HepG2 (cell line): ENCODE results near the gene NOTUM. TPM values are rescaled to one million over a fixed set of nuclear protein-coding genes. Genes with fewer than 3 reads are reported as not detected.

Experiments
- CEBPB ChIP-seq: IDR thresholded peaks from 2 replicates; pipeline ENCODE4 v1.6.1; 2011; ENCODE audit warnings: low read depth, low read length, improper control_type of control experiment, borderline replicate concordance
- DNMT3B ChIP-seq: conservative IDR thresholded peaks from 2 replicates; pipeline ENCODE4 v1.6.1; 2016; ENCODE audit warnings: missing biosample characterization, control low read depth
- FOXO1 ChIP-seq: sonication (generic); formaldehyde crosslinking; IDR thresholded peaks from 2 replicates; pipeline ENCODE4 v1.4.0; 2020; ENCODE audit warnings: missing genetic modification reagents
- KDM4B ChIP-seq: sonication (generic); formaldehyde crosslinking; IDR thresholded peaks from 2 replicates; pipeline ENCODE4 v1.4.0; 2020; ENCODE audit warnings: missing genetic modification reagents
- KDM6A ChIP-seq: IDR thresholded peaks from 2 replicates; pipeline ENCODE4 v1.6.1; 2016; ENCODE audit warnings: low read depth
- MAX ChIP-seq: IDR thresholded peaks from 2 replicates; pipeline ENCODE4 v1.6.1; 2012; ENCODE audit warnings: inconsistent platforms
- PCBP2 ChIP-seq: fragments of 200-400 bp; formaldehyde crosslinking; optimal IDR thresholded peaks from 2 replicates; pipeline ENCODE3; 2018; ENCODE audit warnings: low read length, low read depth; ENCODE audit not compliant: poor library complexity, severe bottlenecking
- PHB2 ChIP-seq: fragments of 450-650 bp; IDR thresholded peaks from 2 replicates; pipeline ENCODE4 v1.6.1; 2018; ENCODE audit not compliant: partially characterized antibody
- SUZ12 ChIP-seq: fragments of 150-350 bp; IDR thresholded peaks from 2 replicates; pipeline ENCODE4 v1.6.1; 2014; ENCODE audit warnings: low read depth, low read length
- TOPORS ChIP-seq: sonication (generic); formaldehyde crosslinking; IDR thresholded peaks from 2 replicates; pipeline ENCODE4 v1.8.0; 2023; ENCODE audit warnings: mild to moderate bottlenecking, missing genetic modification reagents
- ZBTB21 ChIP-seq: sonication (generic); formaldehyde crosslinking; IDR thresholded peaks from 2 replicates; pipeline ENCODE4 v1.4.0; 2020; ENCODE audit warnings: missing genetic modification reagents
- ZBTB7B ChIP-seq: sonication (generic); formaldehyde crosslinking; IDR thresholded peaks from 2 replicates; pipeline ENCODE4 v1.4.0; 2020; ENCODE audit warnings: missing genetic modification reagents
- ZMAT3 ChIP-seq: sonication (generic); formaldehyde crosslinking; conservative IDR thresholded peaks from 2 replicates; pipeline ENCODE4 v1.7.0; 2021; ENCODE audit warnings: missing genetic modification reagents
- ZNF10 ChIP-seq: sonication (generic); formaldehyde crosslinking; IDR thresholded peaks from 2 replicates; pipeline ENCODE4 v1.4.0; 2020; ENCODE audit warnings: mild to moderate bottlenecking, low read depth, missing genetic modification reagents, borderline replicate concordance
- ZNF484 ChIP-seq: sonication (generic); formaldehyde crosslinking; IDR thresholded peaks from 2 replicates; pipeline ENCODE4 v1.5.1; 2020; ENCODE audit warnings: mild to moderate bottlenecking, low read depth, missing genetic modification reagents, borderline replicate concordance
- ZNF549 ChIP-seq: sonication (generic); formaldehyde crosslinking; IDR thresholded peaks from 2 replicates; pipeline ENCODE4 v1.5.0; 2020; ENCODE audit warnings: missing genetic modification reagents
- ZNF564 ChIP-seq: sonication (generic); formaldehyde crosslinking; IDR thresholded peaks from 2 replicates; pipeline ENCODE4 v1.8.1; 2023; ENCODE audit warnings: mild to moderate bottlenecking, missing genetic modification reagents
- ZNF572 ChIP-seq: sonication (generic); formaldehyde crosslinking; IDR thresholded peaks from 2 replicates; pipeline ENCODE4 v1.5.1; 2020; ENCODE audit warnings: mild to moderate bottlenecking, missing genetic modification reagents
- ZNF674 ChIP-seq: sonication (generic); formaldehyde crosslinking; IDR thresholded peaks from 2 replicates; pipeline ENCODE4 v1.5.0; 2020; ENCODE audit warnings: low read depth, mild to moderate bottlenecking, missing genetic modification reagents
- ZNF740 ChIP-seq: sonication (generic); formaldehyde crosslinking; IDR thresholded peaks from 2 replicates; pipeline ENCODE4 v1.4.0; 2020; ENCODE audit warnings: missing genetic modification reagents
- ZSCAN31 ChIP-seq: sonication (generic); formaldehyde crosslinking; IDR thresholded peaks from 2 replicates; pipeline ENCODE4 v1.5.0; 2020; ENCODE audit warnings: low read depth, mild to moderate bottlenecking, missing genetic modification reagents
- polyA plus RNA-seq, 8 experiments: library from polyadenylated mRNA; depleted of rRNA in 3 of 8; stranded (reverse) in 7 of 8; unstranded in 1 of 8; fragments of >200 nt; fragmentation: Illumina TruSeq in 4 of 8; extraction: Trizol in 4 of 8; gene quantifications; 2 replicates each; pipeline versions ENCODE4 v1.2.1 to v1.2.3, GENCODE V29; 2011 to 2016; ENCODE audit warnings: low read depth in 4 of 8, missing spikeins in 1 of 8, mixed read lengths in 1 of 8; ENCODE audit not compliant: insufficient read depth in 1 of 8
- total RNA-seq, 5 experiments: library from RNA; depleted of rRNA; stranded (reverse); fragments of >200 nt; fragmentation: Illumina TruSeq; extraction: Trizol; gene quantifications; 2 replicates each; pipeline ENCODE4 v1.2.3, GENCODE V29; 2016; ENCODE audit warnings: low read depth in 1 of 5
- TF ChIP-seq, protein P1 (sequence below), 2 experiments: sonication (generic) in 1 of 2; formaldehyde crosslinking in 1 of 2; IDR thresholded peaks; 2 replicates each; pipeline versions ENCODE4 v1.6.1 to v1.9.0; 2014 to 2022; ENCODE audit warnings: antibody characterized with exemption in 1 of 2, borderline replicate concordance in 1 of 2, inconsistent platforms in 1 of 2, low read depth in 1 of 2, missing genetic modification reagents in 1 of 2

Gene NOTUM
- total and polyA plus RNA-seq, 2 of the 13 experiments (the other 11 are each of a cell fraction or from before 2014, with no cell fraction given), result 150 to 160 TPM

DNA sequence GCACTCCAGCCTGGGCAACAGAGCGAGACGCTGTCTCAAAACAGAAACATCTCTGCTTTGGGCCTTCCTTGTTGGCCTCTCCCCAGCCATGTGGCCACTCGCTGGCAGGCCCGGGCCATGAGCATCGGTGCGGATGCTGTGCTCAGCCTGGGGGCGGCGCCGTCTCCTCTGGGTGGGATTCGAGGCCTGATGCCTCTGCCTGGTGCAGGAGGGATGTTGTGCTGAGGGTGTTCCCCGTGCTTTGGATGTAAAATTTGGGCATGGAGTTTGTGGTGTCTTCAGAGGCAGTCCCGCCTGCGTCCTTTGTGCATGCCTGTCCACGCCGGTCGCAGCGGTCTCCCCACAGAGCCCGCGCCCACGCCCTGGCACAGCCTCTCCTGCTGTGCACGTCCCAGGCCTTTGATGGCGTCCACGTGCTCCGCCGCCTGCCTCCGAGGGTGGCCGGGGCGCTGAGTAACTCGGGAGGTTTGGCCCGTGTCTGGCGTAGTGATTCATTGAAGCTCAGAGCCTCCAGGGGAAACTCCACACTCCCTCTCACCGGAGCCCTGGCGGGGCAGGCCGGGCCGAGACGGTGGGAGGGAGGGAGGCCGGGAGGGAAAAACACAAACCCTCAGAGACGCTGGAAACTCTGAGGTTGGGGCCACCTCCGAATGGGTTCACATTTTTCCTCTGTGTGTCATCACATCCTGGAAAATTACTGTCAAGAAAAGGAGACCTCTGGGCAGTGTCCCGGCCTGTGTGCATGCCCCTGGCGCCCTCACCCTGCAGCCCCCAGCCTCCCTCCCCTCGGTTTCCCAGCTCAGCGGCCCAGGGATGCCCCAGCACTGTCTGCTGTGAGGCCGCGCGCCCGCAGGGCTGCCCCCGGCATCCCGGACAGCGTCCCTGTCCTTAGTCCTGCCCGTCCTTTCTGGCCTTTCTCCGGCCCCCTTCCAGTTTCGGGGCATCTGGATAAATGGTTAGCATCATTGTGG lies 42.7 kb upstream of the NOTUM start (continued):
- TF ChIP-seq, protein P1, sequence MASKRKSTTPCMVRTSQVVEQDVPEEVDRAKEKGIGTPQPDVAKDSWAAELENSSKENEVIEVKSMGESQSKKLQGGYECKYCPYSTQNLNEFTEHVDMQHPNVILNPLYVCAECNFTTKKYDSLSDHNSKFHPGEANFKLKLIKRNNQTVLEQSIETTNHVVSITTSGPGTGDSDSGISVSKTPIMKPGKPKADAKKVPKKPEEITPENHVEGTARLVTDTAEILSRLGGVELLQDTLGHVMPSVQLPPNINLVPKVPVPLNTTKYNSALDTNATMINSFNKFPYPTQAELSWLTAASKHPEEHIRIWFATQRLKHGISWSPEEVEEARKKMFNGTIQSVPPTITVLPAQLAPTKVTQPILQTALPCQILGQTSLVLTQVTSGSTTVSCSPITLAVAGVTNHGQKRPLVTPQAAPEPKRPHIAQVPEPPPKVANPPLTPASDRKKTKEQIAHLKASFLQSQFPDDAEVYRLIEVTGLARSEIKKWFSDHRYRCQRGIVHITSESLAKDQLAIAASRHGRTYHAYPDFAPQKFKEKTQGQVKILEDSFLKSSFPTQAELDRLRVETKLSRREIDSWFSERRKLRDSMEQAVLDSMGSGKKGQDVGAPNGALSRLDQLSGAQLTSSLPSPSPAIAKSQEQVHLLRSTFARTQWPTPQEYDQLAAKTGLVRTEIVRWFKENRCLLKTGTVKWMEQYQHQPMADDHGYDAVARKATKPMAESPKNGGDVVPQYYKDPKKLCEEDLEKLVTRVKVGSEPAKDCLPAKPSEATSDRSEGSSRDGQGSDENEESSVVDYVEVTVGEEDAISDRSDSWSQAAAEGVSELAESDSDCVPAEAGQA (IDR thresholded peaks at IDR 0.05; ENCODE audit: low read depth), result peak; percentile 76
- TF ChIP-seq, protein P1 (CRISPR knock-in tag; IDR thresholded peaks at IDR 0.05; ENCODE audit: borderline replicate concordance), result no peak; the same call in 1 of the 2 replicates
- TF ChIP-seq ZNF674 (CRISPR knock-in tag) (no peak), ZBTB7B (CRISPR knock-in tag) (peak; percentile 76), SUZ12 (no peak), DNMT3B (CRISPR knock-in tag) (peak; percentile 95; the same call in 1 of the 2 replicates), ZMAT3 (CRISPR knock-in tag) (peak; percentile 79; the same call in 1 of the 2 replicates), PCBP2 (no peak), ZNF564 (CRISPR knock-in tag) (0 out of 2 replicates have a peak, but pooled peaks have one; percentile 58), KDM6A (CRISPR knock-in tag) (no peak), TOPORS (CRISPR knock-in tag) (no peak; the same call in 1 of the 2 replicates), ZNF10 (no peak), ZNF572 (CRISPR knock-in tag) (no peak), PHB2 (no peak), CEBPB (no peak), ZNF484 (CRISPR knock-in tag) (no peak), ZNF549 (no peak), ZNF740 (CRISPR knock-in tag) (no peak; the same call in 1 of the 2 replicates), ZBTB21 (CRISPR knock-in tag) (peak; percentile 68), FOXO1 (CRISPR knock-in tag) (peak; percentile 51), ZSCAN31 (CRISPR knock-in tag) (peak; percentile 98; the same call in 1 of the 2 replicates), KDM4B (CRISPR knock-in tag) (peak; percentile 84), MAX (no peak)
